A549 (cell line): ENCODE measurements around the gene GRK3.

Source experiments
- CEBPB ChIP-seq, 2 experiments: fragments of >200 bp in 1 of 2; sonication (Bioruptor Twin) in 1 of 2; formaldehyde crosslinking in 1 of 2; IDR thresholded peaks; 2 replicates each; pipeline ENCODE4 v1.6.1; 2012 to 2016
- EP300 ChIP-seq, 2 experiments: fragments of >200 bp; sonication (Bioruptor Twin); formaldehyde crosslinking; IDR thresholded peaks; 2 replicates in 1 of 2; 3 replicates in 1 of 2; pipeline ENCODE4 v1.6.1; 2016 to 2017
- HOXB5 ChIP-seq: fragments of 250-450 bp; sonication (Bioruptor Pico); IDR thresholded peaks from 2 replicates; pipeline ENCODE4 v1.5.0; 2020; ENCODE audit warnings: mild to moderate bottlenecking, moderate library complexity
- JUN ChIP-seq, 2 experiments: fragments of >200 bp; sonication (Bioruptor Twin); formaldehyde crosslinking; IDR thresholded peaks; 2 replicates in 1 of 2; 3 replicates in 1 of 2; pipeline ENCODE4 v1.6.1; 2016 to 2017
- JUNB ChIP-seq: fragments of >200 bp; sonication (Bioruptor Twin); formaldehyde crosslinking; IDR thresholded peaks from 2 replicates; pipeline ENCODE4 v1.6.1; 2016
- KDM1A ChIP-seq: fragments of 200-600 bp; sonication (generic); IDR thresholded peaks from 2 replicates; pipeline ENCODE4 v1.6.1; 2016; ENCODE audit warnings: low read depth, mild to moderate bottlenecking
- MAFK ChIP-seq: fragments of 450-650 bp; IDR thresholded peaks from 2 replicates; pipeline ENCODE4 v1.6.1; 2014; ENCODE audit not compliant: partially characterized antibody
- POLR2A ChIP-seq: IDR thresholded peaks from 2 replicates; pipeline ENCODE4 v1.6.1; 2012; ENCODE audit warnings: mild to moderate bottlenecking, low read length
- RCOR1 ChIP-seq: fragments of 150-350 bp; IDR thresholded peaks from 2 replicates; pipeline ENCODE4 v1.6.1; 2014; ENCODE audit warnings: antibody characterized with exemption, low read length, low read depth
- TF ChIP-seq, protein P1 (sequence below): fragments of 200-600 bp; sonication (generic); IDR thresholded peaks from 2 replicates; pipeline ENCODE4 v1.6.1; 2016; ENCODE audit warnings: antibody characterized with exemption, mild to moderate bottlenecking, moderate library complexity
- TF ChIP-seq, protein P2 (sequence below): fragments of >200 bp; sonication (Bioruptor Twin); formaldehyde crosslinking; IDR thresholded peaks from 3 replicates; pipeline ENCODE4 v1.5.1; 2016
- TF ChIP-seq, protein P3 (sequence below): IDR thresholded peaks from 2 replicates; pipeline ENCODE4 v1.6.1; 2012
- TF ChIP-seq, protein P4 (sequence below): fragments of 450-650 bp; IDR thresholded peaks from 2 replicates; pipeline ENCODE4 v1.6.1; 2014; ENCODE audit warnings: antibody characterized with exemption
- TF ChIP-seq, protein P5 (sequence below): fragments of >200 bp; sonication (Bioruptor Twin); formaldehyde crosslinking; IDR thresholded peaks from 3 replicates; pipeline ENCODE4 v1.6.1; 2016

DNA sequence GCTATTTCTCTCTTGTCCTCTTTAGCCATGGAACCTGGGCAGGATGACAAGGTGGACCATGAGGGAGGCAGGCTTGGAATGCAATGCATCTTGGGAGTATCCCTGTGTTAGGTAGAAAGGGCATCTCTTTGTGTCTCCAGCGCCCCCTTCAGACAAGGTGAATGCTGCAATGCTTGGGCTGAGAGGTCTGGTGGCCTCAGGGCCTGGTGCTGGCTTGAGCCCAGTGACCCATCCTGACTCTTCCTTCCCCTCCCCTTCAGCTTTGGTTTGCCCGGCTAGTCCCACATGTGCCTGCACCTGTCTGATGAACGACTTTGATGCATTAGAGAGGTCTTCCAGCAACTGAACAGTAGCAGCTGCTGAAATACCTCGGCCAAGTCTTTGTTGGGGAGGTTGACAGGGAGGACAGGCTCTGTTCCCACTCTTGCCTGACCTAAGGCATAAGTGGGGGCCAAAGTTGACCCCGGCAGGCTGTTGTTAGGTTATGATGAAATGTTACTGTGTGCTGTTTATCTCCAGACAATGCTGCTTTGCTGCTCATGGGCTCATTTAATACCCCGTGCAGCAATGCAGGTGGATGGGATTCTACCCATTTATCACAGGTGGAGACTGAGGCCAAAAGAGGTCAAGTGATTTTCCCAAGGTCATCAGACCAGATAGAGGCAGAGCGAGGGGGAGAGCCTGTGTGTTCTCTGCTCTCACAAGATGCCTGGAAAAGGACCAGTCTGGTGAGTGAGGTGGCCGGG is 200.0 kb downstream of the GRK3 start:
- no peak for TF ChIP-seq RCOR1
- no peak for TF ChIP-seq POLR2A
- no peak for TF ChIP-seq CEBPB (IDR thresholded peaks at IDR 0.05)
- TF ChIP-seq, protein P1, sequence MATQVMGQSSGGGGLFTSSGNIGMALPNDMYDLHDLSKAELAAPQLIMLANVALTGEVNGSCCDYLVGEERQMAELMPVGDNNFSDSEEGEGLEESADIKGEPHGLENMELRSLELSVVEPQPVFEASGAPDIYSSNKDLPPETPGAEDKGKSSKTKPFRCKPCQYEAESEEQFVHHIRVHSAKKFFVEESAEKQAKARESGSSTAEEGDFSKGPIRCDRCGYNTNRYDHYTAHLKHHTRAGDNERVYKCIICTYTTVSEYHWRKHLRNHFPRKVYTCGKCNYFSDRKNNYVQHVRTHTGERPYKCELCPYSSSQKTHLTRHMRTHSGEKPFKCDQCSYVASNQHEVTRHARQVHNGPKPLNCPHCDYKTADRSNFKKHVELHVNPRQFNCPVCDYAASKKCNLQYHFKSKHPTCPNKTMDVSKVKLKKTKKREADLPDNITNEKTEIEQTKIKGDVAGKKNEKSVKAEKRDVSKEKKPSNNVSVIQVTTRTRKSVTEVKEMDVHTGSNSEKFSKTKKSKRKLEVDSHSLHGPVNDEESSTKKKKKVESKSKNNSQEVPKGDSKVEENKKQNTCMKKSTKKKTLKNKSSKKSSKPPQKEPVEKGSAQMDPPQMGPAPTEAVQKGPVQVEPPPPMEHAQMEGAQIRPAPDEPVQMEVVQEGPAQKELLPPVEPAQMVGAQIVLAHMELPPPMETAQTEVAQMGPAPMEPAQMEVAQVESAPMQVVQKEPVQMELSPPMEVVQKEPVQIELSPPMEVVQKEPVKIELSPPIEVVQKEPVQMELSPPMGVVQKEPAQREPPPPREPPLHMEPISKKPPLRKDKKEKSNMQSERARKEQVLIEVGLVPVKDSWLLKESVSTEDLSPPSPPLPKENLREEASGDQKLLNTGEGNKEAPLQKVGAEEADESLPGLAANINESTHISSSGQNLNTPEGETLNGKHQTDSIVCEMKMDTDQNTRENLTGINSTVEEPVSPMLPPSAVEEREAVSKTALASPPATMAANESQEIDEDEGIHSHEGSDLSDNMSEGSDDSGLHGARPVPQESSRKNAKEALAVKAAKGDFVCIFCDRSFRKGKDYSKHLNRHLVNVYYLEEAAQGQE, result no peak
- TF ChIP-seq, protein P2, sequence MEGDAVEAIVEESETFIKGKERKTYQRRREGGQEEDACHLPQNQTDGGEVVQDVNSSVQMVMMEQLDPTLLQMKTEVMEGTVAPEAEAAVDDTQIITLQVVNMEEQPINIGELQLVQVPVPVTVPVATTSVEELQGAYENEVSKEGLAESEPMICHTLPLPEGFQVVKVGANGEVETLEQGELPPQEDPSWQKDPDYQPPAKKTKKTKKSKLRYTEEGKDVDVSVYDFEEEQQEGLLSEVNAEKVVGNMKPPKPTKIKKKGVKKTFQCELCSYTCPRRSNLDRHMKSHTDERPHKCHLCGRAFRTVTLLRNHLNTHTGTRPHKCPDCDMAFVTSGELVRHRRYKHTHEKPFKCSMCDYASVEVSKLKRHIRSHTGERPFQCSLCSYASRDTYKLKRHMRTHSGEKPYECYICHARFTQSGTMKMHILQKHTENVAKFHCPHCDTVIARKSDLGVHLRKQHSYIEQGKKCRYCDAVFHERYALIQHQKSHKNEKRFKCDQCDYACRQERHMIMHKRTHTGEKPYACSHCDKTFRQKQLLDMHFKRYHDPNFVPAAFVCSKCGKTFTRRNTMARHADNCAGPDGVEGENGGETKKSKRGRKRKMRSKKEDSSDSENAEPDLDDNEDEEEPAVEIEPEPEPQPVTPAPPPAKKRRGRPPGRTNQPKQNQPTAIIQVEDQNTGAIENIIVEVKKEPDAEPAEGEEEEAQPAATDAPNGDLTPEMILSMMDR, result no peak
- no peak for TF ChIP-seq MAFK
- no peak for TF ChIP-seq KDM1A
- no peak for TF ChIP-seq EP300 (IDR thresholded peaks at IDR 0.05)
- TF ChIP-seq, protein P3, sequence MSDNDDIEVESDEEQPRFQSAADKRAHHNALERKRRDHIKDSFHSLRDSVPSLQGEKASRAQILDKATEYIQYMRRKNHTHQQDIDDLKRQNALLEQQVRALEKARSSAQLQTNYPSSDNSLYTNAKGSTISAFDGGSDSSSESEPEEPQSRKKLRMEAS, result no peak
- TF ChIP-seq JUN (IDR thresholded peaks at IDR 0.05), result no peak
- TF ChIP-seq, protein P4, sequence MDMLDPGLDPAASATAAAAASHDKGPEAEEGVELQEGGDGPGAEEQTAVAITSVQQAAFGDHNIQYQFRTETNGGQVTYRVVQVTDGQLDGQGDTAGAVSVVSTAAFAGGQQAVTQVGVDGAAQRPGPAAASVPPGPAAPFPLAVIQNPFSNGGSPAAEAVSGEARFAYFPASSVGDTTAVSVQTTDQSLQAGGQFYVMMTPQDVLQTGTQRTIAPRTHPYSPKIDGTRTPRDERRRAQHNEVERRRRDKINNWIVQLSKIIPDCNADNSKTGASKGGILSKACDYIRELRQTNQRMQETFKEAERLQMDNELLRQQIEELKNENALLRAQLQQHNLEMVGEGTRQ, result no peak
- TF ChIP-seq, protein P5, sequence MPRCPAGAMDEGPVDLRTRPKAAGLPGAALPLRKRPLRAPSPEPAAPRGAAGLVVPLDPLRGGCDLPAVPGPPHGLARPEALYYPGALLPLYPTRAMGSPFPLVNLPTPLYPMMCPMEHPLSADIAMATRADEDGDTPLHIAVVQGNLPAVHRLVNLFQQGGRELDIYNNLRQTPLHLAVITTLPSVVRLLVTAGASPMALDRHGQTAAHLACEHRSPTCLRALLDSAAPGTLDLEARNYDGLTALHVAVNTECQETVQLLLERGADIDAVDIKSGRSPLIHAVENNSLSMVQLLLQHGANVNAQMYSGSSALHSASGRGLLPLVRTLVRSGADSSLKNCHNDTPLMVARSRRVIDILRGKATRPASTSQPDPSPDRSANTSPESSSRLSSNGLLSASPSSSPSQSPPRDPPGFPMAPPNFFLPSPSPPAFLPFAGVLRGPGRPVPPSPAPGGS, result no peak
- TF ChIP-seq HOXB5 (CRISPR knock-in tag), result no peak
- TF ChIP-seq JUNB, result no peak
